ENCODE data around the gene CACNA1F. TPM values are rescaled to one million over a fixed set of nuclear protein-coding genes. Genes with fewer than 3 reads are reported as not detected.
A peak's percentile ranks its signal among the peaks of the same experiment; 100 is the strongest.

The CACNA1F gene
- total RNA-seq = 0.05 TPM in 1 of 2 replicates, not detected in the other
- long read RNA-seq = 0 reads

DNA sequence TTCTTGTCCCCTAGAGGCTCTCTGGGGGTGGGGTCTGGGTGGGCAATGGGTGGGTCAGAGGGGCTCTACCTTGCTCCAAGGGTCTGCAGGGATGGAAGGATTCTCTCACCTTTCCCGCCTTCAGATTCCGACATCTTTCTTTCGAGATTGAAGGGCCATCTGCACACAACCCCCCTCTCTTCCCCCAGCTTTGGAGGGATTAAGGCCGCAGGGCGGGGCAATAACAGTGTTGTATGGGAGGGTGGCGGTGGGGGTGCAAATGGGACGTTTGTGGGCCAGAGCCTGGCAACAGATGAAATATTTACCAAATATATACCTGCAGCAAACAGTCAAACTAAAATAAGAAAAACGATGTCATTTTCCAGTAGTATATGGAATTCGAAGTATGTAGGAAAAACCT lies at the start of gene CACNA1F:
Gene CACNA1F (minus strand): TSS at position 165 of the 400 bp plus-strand sequence. CDS start 31 bp downstream, at position 134.
- H3K27ac Mint-ChIP-seq (ENCODE audit: unreplicated experiment) = no peak within 1 kb of the TSS
- peaks cover 5% of the 10 kb centered on the region for H3K27me3 Mint-ChIP-seq (ENCODE audit: low read depth)

DNA sequence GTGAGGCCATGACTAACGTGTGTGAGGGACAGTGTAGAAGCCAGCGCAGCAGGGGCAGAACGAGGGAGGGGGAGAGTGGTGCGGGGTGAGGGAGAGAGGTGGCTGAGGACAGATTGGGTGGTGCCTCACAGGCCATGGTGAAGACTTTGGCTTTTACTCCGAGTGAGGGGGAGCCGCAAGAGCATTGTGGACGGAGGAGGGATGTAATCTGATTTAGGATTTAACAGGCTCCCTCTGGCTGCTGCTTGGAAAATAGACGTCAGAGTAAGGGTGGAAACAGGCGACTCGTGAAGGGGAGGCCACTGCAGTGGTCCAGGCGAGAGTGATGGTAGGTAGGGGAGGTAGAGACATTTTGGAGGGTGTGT lies 49.5 kb upstream of the CACNA1F start:
- Mint-ChIP-seq H3K27ac (ENCODE audit: unreplicated experiment) (peak overlapping the region; percentile 32), H3K9me3 (no peaks in the 10 kb centered on the region), H3K4me3 (no peak overlapping the region), H3K27me3 (ENCODE audit: low read depth) (no peaks in the 10 kb centered on the region), H3K36me3 (ENCODE audit: low read depth) (peaks cover 7% of the 10 kb centered on the region), H3K4me1 (peaks cover 14% of the 10 kb centered on the region)
- no peak for DNase-seq (ENCODE audit: low read depth, low spot score)
- TF ChIP-seq, protein P1, sequence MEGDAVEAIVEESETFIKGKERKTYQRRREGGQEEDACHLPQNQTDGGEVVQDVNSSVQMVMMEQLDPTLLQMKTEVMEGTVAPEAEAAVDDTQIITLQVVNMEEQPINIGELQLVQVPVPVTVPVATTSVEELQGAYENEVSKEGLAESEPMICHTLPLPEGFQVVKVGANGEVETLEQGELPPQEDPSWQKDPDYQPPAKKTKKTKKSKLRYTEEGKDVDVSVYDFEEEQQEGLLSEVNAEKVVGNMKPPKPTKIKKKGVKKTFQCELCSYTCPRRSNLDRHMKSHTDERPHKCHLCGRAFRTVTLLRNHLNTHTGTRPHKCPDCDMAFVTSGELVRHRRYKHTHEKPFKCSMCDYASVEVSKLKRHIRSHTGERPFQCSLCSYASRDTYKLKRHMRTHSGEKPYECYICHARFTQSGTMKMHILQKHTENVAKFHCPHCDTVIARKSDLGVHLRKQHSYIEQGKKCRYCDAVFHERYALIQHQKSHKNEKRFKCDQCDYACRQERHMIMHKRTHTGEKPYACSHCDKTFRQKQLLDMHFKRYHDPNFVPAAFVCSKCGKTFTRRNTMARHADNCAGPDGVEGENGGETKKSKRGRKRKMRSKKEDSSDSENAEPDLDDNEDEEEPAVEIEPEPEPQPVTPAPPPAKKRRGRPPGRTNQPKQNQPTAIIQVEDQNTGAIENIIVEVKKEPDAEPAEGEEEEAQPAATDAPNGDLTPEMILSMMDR (conservative IDR thresholded peaks at IDR 0.05) = no peak

More for the DNA sequence above, at the start of gene CACNA1F:
- no peak for DNase-seq (ENCODE audit: low read depth, low spot score)
- Mint-ChIP-seq H3K9me3 (no peaks in the 10 kb centered on the region), H3K4me1 (peaks cover 10% of the 10 kb centered on the region), H3K36me3 (ENCODE audit: low read depth) (peaks cover 2% of the 10 kb centered on the region), H3K4me3 (peak within 1 kb of the TSS; percentile 19)
- TF ChIP-seq, protein P1 (conservative IDR thresholded peaks at IDR 0.05) = no peak

DNA sequence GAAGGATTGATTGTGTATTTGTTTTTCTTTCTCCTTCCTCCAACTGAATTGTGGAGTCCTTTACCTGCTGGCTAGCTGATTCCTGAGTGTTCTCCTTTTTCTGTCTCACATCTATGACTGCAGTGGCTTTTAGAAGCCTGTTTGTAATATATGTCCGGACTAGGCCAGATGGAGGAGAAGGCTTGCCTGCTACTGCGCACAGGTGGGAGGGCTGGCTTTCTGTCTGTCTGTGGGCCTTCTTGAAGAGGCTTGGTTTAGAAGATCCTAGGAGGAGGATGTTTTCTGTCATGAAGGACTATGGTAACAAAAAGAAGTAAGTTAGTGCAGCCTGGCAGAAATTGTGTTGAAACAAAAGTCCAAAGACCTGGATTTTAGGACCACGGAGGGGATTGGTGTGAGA lies 44.9 kb upstream of the CACNA1F start:
- Mint-ChIP-seq H3K9me3 (no peaks in the 10 kb centered on the region), H3K36me3 (ENCODE audit: low read depth) (peaks cover 7% of the 10 kb centered on the region), H3K4me3 (peak overlapping the region; percentile 23), H3K4me1 (peaks cover 25% of the 10 kb centered on the region), H3K27ac (ENCODE audit: unreplicated experiment) (no peak overlapping the region), H3K27me3 (ENCODE audit: low read depth) (no peaks in the 10 kb centered on the region)
- TF ChIP-seq, protein P1 (conservative IDR thresholded peaks at IDR 0.05) = no peak
- no peak for DNase-seq (ENCODE audit: low read depth, low spot score)

DNA sequence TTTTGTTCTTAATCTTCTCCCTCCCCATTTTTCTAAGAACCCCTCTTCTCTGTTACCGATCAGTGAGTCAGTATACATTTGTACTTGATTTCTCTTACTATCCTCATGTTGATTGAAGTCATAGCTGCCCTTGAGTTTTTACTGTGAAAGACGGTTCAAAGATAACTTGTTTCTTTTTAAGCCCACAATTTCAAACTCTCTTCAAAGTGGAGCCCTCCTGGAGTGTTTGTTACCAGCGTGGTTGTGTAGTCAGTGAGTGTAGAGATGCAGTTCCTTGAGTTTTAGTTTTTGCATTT lies 44.3 kb upstream of the CACNA1F start:
- Mint-ChIP-seq H3K36me3 (ENCODE audit: low read depth) (peaks cover 5% of the 10 kb centered on the region), H3K27ac (ENCODE audit: unreplicated experiment) (no peak overlapping the region), H3K27me3 (ENCODE audit: low read depth) (no peaks in the 10 kb centered on the region), H3K4me3 (peak overlapping the region; percentile 31), H3K9me3 (no peaks in the 10 kb centered on the region), H3K4me1 (peaks cover 28% of the 10 kb centered on the region)
- DNase-seq (ENCODE audit: low read depth, low spot score) = no peak
- TF ChIP-seq, protein P1 (conservative IDR thresholded peaks at IDR 0.05) = no peak

DNA sequence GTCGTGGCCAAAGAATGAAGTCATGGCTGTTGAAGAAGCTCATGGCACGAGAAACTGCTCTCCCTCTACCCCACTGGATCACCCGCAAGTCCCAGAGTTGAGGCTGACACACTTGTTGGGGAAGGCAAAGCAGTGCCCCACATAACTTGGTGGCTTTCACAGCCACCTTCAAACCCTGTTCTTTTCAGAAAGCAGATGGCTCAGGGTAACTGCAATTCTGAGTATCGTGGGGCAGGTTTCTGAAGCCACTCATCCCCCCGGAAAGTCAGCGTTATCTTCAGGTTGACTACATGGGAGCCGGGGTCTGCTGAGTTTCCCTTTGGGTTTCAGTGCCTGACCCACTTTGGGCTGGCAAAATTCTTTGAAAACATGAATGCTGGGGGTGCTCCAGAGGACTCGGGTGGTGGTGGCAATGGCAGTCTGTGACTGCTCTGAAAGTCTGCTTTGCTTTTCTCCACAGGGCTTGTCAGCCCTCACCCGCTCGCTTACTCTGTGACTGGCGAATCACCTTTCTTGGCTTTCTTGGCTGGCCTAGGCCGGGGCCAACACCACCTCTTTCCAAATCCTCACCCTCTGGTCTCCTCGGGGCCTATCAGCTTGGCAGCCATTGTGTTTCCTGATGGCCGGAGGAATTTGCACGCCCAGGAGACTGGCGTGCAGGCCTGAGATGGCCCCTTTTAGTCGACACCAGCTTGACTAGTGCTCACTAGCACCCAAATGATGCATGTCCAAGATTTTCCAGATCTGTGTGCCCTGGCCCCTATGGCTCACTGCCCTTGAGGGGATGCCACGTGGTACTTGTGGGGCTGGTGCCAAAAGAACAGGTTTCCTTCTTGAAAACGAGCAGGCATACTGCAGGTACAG lies 43.8 kb upstream of the CACNA1F start:
- TF ChIP-seq, protein P1 (conservative IDR thresholded peaks at IDR 0.05) = no peak
- Mint-ChIP-seq H3K4me1 (peaks cover 24% of the 10 kb centered on the region), H3K36me3 (ENCODE audit: low read depth) (no peaks in the 10 kb centered on the region), H3K4me3 (peak overlapping the region; percentile 31), H3K27ac (ENCODE audit: unreplicated experiment) (no peak overlapping the region), H3K9me3 (no peaks in the 10 kb centered on the region), H3K27me3 (ENCODE audit: low read depth) (no peaks in the 10 kb centered on the region)
- DNase-seq (ENCODE audit: low read depth, low spot score) = no peak

Measured in neural crest cell (in vitro differentiated cells).